CD4-positive, alpha-beta T cell treated with Interferon alpha-2 for 1 hour (primary cell): ENCODE results near the gene DVL1.

ENCODE experiments used
- DNase-seq, 2 donors: peaks; one replicate each; pipeline ENCODE4 v3.0.0-alpha.2; 2020 to 2022

Gene DVL1

DNA sequence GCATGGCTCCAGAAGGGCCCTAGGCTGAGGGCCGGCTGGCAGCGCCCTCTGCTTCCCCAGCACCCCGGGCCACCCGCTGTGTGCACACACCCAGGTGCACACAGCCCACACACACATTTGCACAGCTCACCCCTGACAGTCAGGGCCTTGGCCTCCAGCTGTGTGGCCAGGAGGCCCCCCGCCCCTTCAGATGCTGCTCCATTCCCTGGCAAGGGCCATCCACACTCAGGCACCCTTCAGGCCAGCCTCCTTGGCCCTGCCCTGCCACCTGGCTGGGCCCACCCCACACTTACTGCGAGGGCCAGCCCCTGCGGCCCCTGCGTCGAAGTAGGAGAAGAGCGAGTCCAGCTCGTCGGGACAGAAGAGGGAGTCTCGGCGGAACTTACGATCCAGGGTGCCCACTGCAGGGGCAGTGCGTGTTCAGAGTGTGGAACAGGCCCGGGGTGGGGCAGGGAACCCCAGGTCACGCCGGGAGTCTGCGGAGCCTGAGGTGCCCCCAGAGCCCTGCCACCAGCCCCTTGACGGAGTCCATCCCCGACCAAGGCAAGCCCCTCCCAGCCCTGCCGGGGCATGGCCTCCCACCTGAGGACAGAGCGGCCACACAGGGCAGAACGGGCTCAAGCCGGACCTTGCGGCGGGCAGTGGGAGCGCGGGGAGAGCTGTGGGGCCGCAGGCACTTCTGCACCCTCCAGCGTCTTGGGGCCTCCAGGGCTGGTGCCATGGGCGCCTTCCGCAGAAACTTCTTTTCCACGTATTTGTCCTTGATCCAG lies 53.9 kb downstream of the DVL1 start:
- no peak for DNase-seq

- DNase-seq, result no peak
Observed at GRCh38 chr1:1294250-1294890, 54.8 kb downstream of the DVL1 start.

DNA sequence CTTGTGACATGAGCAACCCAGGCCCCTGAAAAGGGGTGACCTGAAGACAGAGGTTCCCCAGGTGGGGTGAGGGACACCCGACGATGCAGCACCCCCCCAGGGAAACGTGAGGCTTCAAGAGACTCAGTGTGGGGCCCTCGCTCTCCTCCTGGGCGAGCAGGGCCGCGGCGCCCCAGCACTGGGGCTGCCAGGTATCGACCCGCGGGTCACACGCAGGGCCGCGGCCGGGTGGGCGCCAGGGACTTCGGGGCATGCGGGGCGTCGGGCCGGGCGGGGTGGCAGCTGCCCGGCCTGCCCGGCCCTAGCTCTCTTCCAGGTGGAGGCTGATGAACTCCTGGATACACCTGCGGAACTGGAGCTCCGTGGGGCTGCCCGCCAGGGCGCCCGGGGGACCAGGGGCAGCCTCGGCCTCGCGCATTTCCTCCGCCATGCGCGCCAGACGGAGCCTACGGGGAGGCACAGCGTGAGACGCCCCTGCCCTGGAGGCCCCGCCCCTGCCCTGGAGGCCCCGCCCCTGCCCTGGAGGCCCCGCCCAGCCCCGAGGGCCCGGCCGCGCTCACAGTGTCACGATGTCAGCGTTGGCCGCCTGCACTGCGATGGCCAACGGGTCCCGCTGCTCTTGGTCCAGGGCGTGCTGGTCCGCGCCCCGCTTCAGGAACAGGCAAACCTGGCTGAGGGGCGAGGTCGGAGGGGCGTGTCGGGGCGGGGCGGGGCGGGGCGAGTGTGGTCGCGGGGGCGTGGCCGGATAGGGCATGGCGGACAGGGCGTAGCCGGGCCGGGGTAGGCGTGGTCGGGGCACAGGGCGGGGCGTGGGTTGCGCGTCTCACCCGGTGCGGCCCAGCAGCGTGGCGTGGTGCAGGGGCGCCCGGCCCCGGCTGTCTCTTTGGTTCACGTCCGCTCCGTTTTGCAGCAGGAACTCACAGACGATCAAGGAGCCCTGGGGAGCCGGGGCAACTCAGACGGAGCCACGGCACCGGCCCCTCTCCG lies 55.7 kb downstream of the DVL1 start:
- no peak for DNase-seq

- DNase-seq, result no peak
Observed at GRCh38 chr1:1292851-1293250, 56.4 kb downstream of the DVL1 start.

DNA sequence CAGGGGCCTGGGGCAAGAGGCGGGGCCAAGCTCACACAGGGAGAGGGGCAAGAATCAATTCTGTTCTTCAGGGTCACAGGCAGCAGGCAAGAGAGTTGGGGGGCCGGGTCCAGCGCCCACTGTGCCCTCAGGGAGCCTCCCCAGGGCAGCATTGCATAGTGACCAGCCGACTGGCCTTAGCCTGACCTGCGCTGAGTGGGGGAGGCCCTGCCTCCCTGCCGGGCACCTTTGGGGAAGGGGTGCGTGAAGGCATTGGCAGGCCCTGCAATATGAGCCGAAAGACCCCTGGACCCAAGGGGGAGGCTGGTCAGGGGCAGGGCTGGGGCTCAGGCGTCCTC lies 56.8 kb downstream of the DVL1 start:
- no peak for DNase-seq

DNA sequence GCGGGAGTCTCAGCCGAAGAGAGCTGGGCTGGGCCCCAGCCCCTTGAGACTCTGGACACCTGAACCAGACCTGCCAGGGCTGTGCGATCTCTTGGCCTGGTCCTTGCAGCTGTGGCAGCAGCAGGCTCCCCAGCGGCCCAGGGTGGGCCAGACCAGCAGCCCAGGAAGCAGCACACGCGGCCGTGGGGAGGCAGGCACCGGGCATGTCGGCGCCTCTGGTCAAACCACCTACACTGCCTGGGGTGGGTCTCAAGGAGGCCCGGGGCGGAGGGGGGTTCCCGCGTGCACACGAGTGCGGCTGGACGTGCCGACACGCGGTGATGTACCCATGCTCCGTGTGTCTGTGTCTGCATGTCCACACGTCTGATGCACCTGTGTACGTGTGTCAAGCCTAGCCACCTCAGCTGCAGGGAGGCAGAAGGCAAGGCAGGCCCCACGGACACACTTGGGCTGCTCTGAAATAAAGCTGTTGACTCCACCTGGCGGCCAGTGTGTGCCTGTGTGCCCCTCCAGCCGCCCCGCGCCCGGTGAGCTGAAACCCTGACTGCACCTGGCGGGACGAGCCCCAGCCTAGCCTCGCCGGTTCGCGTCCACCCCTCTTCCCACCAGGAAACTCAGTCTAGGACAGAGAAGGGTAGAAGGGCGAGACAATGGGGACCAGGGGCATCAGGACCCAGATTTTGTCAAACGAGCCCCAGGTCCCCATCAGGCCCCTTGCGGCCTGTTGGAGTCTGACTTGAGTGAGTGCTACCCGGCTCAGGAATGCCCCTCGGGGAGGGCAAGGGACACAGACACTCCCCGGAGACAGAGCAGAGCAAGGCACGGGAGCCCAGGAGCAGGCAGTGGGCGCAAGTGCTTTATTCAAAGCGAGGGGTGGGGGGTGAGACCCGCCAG lies 57.4 kb downstream of the DVL1 start:
- peak; percentile 59 to 78 for DNase-seq

DNA sequence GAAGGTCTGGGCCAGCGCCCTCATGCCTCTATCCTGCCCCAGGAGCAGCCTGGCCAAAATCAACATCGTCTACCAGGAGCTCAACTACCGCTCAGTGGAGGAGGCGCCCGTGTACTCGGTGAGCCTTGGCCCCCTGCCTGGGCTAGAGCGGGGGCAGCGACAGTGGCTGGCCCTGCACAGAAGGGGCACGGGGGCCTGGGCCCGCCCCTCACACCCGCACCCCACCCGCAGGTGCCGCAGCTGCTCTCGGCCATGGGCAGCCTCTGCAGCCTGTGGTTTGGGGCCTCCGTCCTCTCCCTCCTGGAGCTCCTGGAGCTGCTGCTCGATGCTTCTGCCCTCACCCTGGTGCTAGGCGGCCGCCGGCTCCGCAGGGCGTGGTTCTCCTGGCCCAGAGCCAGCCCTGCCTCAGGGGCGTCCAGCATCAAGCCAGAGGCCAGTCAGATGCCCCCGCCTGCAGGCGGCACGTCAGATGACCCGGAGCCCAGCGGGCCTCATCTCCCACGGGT lies 58.1 kb downstream of the DVL1 start:
- no peak for DNase-seq

DNA sequence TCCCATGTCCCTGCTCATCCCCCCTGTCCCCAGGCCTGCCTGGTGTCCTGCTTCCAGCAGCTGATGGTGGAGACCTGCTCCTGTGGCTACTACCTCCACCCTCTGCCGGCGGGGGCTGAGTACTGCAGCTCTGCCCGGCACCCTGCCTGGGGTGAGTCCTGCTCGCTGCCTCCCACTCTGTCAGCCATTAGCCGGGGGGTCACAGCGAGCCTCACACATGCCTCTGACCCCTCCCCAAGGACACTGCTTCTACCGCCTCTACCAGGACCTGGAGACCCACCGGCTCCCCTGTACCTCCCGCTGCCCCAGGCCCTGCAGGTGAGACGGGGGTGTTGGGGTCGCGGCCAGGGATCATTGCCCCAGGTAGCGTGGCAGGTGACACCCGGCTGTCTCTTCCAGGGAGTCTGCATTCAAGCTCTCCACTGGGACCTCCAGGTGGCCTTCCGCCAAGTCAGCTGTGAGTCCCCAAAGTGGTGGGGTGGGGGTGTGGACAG lies 58.9 kb downstream of the DVL1 start:
- DNase-seq, result peak; percentile 55 to 77

- no peak for DNase-seq
Observed at GRCh38 chr1:1287288-1288110, 61.7 kb downstream of the DVL1 start.

- DNase-seq, result no peak
Observed at GRCh38 chr1:1286313-1287261, 62.6 kb downstream of the DVL1 start.

GRCh38 chr1:1285611-1286311 lies 63.5 kb downstream of the DVL1 start:
- DNase-seq, result no peak
